Esophagus muscularis mucosa (tissue), 3 donors: ENCODE data around the gene SLC30A1.

Experiments
- POLR2A ChIP-seq: fragments of 450-650 bp; IDR thresholded peaks from one replicate; pipeline ENCODE4 v1.6.1; 2017; ENCODE audit warnings: antibody characterized with exemption, moderate library complexity, mild to moderate bottlenecking, low read depth
- TF ChIP-seq, protein P1 (sequence below), 3 experiments: fragments of 200-600 bp in 2 of 3; fragments of 450-650 bp in 1 of 3; sonication (generic) in 2 of 3; IDR thresholded peaks; one replicate each; pipeline ENCODE4 v1.5.1; 2017 to 2019; ENCODE audit warnings: antibody characterized with exemption in 3 of 3, mild to moderate bottlenecking in 2 of 3, moderate library complexity in 1 of 3

DNA sequence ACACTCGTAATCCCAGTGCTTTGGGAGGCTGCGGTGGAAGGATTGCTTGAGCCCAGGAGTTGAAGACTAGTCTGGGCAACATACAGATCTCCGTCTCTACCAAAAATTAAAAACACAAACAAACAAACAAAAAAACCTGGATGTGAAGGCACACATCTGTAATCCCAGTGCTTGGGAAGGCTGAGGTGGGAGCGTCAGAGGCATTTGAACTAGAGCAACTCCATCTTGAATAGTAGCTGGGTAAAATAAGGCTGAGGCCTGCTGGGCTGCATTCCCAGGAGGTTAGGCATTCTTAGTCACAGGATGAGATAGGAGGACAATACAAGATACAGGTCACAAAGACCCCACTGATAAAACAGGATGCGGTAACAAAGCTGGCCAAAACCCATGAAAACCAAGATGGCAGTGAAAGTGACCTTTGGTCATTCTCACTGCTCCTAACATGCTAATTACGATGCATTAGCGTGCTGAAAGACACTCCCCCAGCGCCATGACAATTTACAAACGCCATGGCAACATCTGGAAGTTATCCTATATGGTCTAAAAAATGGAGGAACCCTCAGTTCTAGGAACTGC, 53.8 kb downstream of the SLC30A1 start:
- TF ChIP-seq, protein P1, sequence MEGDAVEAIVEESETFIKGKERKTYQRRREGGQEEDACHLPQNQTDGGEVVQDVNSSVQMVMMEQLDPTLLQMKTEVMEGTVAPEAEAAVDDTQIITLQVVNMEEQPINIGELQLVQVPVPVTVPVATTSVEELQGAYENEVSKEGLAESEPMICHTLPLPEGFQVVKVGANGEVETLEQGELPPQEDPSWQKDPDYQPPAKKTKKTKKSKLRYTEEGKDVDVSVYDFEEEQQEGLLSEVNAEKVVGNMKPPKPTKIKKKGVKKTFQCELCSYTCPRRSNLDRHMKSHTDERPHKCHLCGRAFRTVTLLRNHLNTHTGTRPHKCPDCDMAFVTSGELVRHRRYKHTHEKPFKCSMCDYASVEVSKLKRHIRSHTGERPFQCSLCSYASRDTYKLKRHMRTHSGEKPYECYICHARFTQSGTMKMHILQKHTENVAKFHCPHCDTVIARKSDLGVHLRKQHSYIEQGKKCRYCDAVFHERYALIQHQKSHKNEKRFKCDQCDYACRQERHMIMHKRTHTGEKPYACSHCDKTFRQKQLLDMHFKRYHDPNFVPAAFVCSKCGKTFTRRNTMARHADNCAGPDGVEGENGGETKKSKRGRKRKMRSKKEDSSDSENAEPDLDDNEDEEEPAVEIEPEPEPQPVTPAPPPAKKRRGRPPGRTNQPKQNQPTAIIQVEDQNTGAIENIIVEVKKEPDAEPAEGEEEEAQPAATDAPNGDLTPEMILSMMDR (IDR thresholded peaks at IDR 0.05) = no peak
- no peak for TF ChIP-seq POLR2A
